Upper lobe of right lung (tissue), 1 donor: Measurements from ENCODE around the gene CFD. TPM values are rescaled to one million over a fixed set of nuclear protein-coding genes. Genes with fewer than 3 reads are reported as not detected.

Experiments
- ATAC-seq: fragments of 200-7000 bp; cut with Tn5 transposase; one replicate; pipeline ENCODE4 v1.9.1; 2020; ENCODE audit warnings: mild to moderate bottlenecking, moderate library complexity
- DNase-seq: peaks from one replicate; pipeline ENCODE4 v3.0.0-alpha.2; 2020
- H3K27ac ChIP-seq: fragments of 200-600 bp; one replicate; pipeline ENCODE4 v1.8.0; 2022
- H3K27me3 ChIP-seq: fragments of 200-600 bp; one replicate; pipeline ENCODE4 v1.8.0; 2022; ENCODE audit warnings: mild to moderate bottlenecking
- H3K36me3 ChIP-seq: fragments of 200-600 bp; one replicate; pipeline ENCODE4 v1.8.0; 2022
- H3K4me1 ChIP-seq: fragments of 200-600 bp; one replicate; pipeline ENCODE4 v1.8.0; 2022
- H3K4me3 ChIP-seq: fragments of 200-600 bp; one replicate; pipeline ENCODE4 v1.8.0; 2022; ENCODE audit warnings: mild to moderate bottlenecking
- H3K9me3 ChIP-seq: fragments of 200-600 bp; one replicate; pipeline ENCODE4 v1.8.0; 2022
- CTCF ChIP-seq: fragments of 200-600 bp; IDR thresholded peaks from one replicate; pipeline ENCODE4 v1.8.0; 2022; ENCODE audit warnings: antibody characterized with exemption
- intact Hi-C: fragments of 100-400 bp; cut with DNase I; formaldehyde crosslinking; loops from one replicate; pipeline ENCODE4 v1.11.0; 2022
- total RNA-seq: library from RNA; stranded (reverse); fragmentation: NEBNext Ultra II Directional; extraction: Animal tissue kit (Norgen Biotek cat#: 25700); gene quantifications from one replicate; pipeline ENCODE4 v1.2.1, GENCODE V29; 2021
- donor health status: DM: no; HTN: yes; CAD: no; lungs with severe emphysema.

The CFD gene
- total RNA-seq, 1 donor from 2014 or later, result 153 TPM

DNA sequence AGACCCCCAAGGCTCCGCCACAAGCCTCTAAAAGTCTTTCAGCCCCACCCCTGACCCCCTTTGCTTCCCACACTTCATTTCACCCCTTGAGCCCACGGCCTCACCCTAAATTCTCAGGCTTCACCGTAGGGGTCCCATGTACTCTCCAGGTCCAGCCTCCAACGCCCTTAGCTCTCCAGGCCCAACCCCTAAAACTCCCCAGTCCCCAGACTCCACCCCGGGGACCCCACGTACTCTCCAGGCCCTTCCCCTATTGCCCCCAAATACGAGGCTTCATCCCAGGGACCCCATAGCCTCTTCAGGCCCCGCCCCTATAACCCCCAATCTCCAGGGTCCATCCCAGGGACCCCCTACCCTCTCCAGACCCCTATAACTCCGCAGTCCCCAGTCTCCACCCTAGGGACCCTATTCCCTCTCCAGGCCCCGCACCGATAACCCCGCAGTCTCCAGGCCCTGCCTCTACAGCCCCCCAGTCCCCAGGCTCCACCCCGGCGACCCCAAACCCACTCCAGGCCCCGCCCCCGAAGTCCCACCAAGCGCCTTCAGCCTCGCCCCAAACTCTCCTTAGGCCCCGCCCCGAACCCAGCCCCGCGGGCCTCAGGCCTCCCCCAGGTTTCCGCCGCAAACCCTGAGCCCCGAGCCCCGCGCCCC lies 32.9 kb downstream of the CFD start:
- no peak for TF ChIP-seq CTCF
- H3K27ac ChIP-seq, result peak overlapping the region; percentile 97
- peak overlapping the region; percentile 89 for H3K4me3 ChIP-seq
- intact Hi-C loops, result no loop called here
- ATAC-seq, result peak; percentile 2
- no peaks in the 10 kb centered on the region for H3K9me3 ChIP-seq
- no peaks in the 10 kb centered on the region for H3K27me3 ChIP-seq
- peaks cover 22% of the 10 kb centered on the region for H3K36me3 ChIP-seq
- peaks cover 5% of the 10 kb centered on the region for H3K4me1 ChIP-seq
- no peak for DNase-seq

DNA sequence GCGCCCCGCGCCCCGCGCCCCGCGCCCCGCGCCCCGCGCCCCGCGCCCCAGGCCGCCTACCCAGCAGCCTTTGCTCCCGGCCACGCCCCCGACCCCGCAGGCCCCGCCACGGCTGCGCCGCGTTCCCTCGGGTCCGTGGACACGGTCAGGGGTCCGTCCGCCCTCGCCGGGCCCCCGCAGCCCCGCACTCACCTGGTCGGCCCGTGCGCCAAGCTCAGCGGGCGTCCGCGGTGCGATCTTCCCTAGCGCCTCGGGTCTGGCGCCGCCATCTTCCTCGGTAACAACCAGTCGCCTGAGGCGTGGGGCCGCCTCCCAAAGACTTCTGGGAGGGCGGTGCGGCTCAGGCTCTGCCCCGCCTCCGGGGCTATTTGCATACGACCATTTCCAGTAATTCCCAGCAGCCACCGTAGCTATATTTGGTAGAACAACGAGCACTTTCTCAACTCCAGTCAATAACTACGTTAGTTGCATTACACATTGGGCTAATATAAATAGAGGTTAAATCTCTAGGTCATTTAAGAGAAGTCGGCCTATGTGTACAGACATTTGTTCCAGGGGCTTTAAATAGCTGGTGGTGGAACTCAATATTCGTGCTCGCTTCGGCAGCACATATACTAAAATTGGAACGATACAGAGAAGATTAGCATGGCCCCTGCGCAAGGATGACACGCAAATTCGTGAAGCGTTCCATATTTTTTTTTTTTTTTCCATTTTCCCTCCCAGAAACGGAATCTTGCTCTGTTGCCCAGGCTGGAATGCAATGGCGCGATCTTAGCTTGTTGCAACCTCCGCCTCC lies 33.6 kb downstream of the CFD start, which contains the start of the genes MED16 and RNU6-9:
Gene MED16, minus strand, starts transcription at position 294 of the 796 bp plus-strand sequence. CDS start 2,056 bp downstream, outside the sequence.
Gene RNU6-9, plus strand, starts transcription at position 591 of the 796 bp plus-strand sequence.
- intact Hi-C loops, result no loop called here

DNA sequence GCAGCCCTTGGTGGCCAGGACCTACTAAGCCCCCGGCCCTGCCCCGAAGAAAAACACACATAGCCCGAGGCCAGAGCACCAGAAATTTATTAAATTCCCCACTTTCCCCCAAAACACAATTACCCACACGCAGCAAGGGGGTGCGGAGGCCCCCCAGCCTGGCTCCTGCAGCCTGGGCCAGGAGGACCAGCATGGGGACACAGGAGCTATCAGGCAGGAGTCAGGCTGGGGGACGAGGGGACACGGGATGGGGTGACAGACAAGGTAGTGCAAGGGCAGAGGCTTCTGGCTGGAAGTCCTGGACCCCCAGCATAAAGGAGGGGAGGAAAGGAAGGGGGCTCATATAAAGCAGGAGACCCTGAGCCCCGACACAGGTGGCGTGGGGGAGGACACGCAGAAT lies 37.0 kb downstream of the CFD start:
- no peak for DNase-seq
- Histone ChIP-seq H3K27ac (no peak overlapping the region), H3K36me3 (peaks cover 9% of the 10 kb centered on the region), H3K9me3 (no peaks in the 10 kb centered on the region), H3K4me1 (peaks cover 5% of the 10 kb centered on the region), H3K4me3 (no peak overlapping the region), H3K27me3 (no peaks in the 10 kb centered on the region)
- intact Hi-C loops, result no loop called here
- TF ChIP-seq CTCF, result no peak
- ATAC-seq, result no peak

More for the DNA sequence above, 33.6 kb downstream of the CFD start, which contains the start of the genes MED16 and RNU6-9:
- TF ChIP-seq CTCF, result no peak
- peak within 1 kb of the TSS; percentile 89 for H3K4me3 ChIP-seq
- DNase-seq, result peak; percentile 95
- ATAC-seq, result peak; percentile 95
- H3K9me3 ChIP-seq, result no peaks in the 10 kb centered on the region
- H3K4me1 ChIP-seq, result peaks cover 5% of the 10 kb centered on the region
- peaks cover 18% of the 10 kb centered on the region for H3K36me3 ChIP-seq
- H3K27me3 ChIP-seq, result no peaks in the 10 kb centered on the region
- peak within 1 kb of the TSS; percentile 97 for H3K27ac ChIP-seq

GRCh38 chr19:896999-897398 lies 37.5 kb downstream of the CFD start:
- no peak for TF ChIP-seq CTCF
- intact Hi-C loops, result no loop called here

DNA sequence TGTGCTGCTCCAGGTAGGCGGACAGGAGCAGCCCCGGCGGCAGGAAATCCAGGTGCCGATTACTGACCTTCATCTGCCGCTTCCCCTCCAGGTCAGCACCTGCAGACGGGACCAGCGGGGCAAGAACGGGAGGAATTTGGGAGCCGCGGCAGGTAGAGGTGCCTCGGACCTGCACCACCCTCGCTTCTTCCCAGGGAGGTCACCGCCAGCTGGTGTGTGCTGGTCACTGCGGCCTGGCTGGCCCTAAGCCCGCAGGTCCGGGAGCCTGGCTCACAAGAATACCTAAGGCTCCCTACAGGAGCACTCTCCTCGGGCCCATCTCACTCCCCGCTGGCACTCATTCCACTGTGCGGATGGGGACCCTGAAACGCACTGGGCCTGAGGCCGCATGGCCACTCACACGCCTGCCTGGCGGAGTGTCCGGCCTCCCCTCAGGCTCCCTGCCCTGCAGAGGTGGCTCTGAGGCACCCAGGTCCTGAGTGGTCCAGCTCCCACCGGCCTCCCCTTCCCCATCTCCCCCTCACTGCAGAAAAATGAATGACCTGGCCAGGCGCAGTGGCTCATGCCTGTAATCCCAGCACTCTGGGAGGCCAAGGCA lies 38.1 kb downstream of the CFD start:
- ATAC-seq, result no peak
- DNase-seq, result no peak

More at GRCh38 chr19:896999-897398, 37.5 kb downstream of the CFD start:
- Histone ChIP-seq H3K27ac (no peak overlapping the region), H3K36me3 (peaks cover 9% of the 10 kb centered on the region), H3K4me1 (peaks cover 3% of the 10 kb centered on the region), H3K27me3 (no peaks in the 10 kb centered on the region), H3K9me3 (no peaks in the 10 kb centered on the region), H3K4me3 (no peak overlapping the region)
- ATAC-seq (no peak), DNase-seq (no peak)

More for the DNA sequence above, 38.1 kb downstream of the CFD start:
- no peak overlapping the region for H3K4me3 ChIP-seq
- H3K27ac ChIP-seq, result no peak overlapping the region
- no peaks in the 10 kb centered on the region for H3K9me3 ChIP-seq
- no peaks in the 10 kb centered on the region for H3K27me3 ChIP-seq
- TF ChIP-seq CTCF, result no peak
- no peaks in the 10 kb centered on the region for H3K4me1 ChIP-seq
- intact Hi-C loops, result no loop called here
- peaks cover 9% of the 10 kb centered on the region for H3K36me3 ChIP-seq
